Superior temporal gyrus (tissue), 1 donor: Measurements from ENCODE around the gene LETM1.

Experiments used
- DNase-seq: peaks from one replicate; pipeline ENCODE4 v3.0.0-alpha.2; 2016; ENCODE audit errors: extremely low spot score

Gene LETM1

DNA sequence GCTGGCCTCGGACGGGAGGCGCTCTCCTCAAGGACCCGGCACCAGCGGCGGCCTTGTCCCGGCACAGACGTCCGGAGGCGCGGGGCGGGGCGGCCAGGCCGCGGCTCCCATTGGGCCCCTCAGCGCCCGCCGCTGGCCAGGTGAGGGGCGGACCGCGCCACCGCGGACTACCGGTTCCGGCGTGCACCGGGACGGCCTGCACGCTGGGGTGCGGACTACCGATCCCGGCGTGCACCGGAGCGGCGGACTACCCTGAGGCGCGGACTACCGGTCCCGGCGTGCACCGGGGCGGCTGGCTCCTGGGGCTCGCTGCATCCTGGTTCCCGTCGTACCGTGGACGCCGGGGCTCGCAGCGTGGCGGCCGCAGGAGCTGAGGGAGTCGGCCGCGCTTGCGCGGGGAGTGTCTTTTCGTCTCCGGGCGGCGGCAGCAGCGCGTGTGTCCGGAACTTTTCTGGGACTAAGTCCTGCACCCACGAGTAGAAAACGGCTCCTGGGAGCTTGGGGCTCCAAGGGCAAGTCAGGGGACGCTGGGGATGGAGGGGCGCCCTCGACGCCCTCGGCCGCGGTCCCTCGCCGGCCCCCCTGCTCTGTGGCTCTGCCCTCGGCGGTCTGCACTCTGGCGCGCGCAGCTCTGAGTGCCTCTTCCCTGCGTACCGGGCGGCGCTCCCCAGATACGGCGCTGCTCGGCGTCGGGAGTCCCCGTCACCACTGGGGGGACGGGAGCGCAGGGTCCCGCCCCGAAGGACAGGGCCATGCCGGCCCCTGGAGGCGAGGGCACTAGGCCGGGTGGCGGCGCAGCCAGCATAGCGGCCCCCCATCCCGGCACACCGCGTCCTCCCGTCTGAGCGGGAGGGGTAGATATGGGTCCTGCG is at the start of gene LETM1:
LETM1 (minus strand) TSS at position 86 of the 872 bp plus-strand sequence. CDS start 206 bp downstream, outside the sequence.
- DNase-seq, result peak; percentile 94

DNA sequence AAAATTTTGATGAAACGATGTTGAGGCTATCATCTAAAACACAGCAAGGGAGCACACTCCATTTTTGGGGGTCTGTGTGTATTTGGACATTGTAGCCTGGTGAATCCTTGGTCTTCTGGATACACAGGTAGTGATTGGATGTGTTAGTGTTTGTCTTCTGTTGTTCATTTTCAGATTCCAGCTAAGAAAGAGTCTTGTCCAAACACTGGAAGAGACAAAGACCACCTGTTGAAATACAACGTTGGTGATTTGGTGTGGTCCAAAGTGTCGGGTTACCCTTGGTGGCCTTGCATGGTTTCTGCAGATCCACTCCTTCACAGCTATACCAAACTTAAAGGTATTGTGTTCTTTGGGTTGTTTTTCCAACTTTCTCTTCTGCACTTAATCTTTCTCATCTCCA is 48.1 kb upstream of the LETM1 start:
- DNase-seq, result no peak

DNA sequence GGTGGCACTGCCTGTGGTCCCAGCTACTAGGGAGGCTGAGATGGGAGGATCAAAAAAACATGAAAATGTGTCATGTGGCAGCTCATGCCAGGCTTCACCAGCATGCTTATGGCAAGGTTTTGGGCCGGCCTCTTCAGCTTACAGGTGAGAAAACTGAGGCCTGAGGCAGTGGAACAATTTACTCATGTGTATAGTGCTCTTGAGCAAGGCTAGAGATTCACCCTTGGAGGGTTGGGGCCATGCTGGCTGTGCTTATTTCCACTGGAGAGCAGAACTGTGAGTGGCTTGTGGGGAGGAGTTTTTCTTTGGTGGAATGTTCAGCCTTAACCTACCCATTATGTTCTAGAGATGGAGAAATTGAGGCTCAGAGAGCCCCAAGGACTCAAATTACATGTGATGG is 47.1 kb upstream of the LETM1 start:
- DNase-seq, result no peak

DNA sequence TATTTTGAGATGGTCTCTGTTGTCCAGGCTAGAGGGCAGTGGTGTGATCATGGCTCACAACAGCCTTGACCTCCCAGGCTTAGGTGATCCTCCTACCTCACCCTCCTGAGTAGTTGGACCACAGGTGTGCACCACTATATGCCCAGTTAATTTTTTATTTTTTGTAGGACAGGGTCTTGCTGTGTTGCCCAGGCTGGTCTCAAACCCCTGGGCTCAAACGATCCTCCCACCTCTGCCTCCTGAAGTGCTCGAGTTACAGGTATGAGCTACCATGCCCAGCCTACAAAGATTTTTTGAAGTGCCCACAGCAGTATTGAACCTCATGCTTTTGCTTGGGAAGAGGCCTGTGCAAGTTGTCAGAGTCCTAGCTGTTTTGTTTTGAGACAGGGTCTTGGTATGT is 46.3 kb upstream of the LETM1 start:
- no peak for DNase-seq

DNA sequence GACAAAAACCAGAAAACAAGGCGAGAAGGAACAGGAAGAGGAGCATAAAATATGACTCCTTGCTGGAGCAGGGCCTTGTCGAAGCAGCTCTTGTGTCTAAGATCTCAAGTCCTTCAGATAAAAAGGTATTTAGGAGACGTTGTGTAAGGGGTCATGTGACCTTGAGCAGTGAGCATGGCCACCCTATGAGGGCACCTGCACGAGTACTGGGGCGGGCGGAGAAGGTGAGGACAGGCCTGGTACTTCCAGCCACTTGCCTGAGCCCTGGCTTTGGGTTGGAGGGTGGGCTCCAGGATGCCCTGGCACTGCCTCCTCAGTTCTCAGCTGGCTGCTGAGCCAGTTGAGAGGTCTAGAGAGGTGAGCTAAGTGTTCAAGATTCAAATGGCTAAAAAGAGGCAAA is 45.2 kb upstream of the LETM1 start:
- no peak for DNase-seq

DNA sequence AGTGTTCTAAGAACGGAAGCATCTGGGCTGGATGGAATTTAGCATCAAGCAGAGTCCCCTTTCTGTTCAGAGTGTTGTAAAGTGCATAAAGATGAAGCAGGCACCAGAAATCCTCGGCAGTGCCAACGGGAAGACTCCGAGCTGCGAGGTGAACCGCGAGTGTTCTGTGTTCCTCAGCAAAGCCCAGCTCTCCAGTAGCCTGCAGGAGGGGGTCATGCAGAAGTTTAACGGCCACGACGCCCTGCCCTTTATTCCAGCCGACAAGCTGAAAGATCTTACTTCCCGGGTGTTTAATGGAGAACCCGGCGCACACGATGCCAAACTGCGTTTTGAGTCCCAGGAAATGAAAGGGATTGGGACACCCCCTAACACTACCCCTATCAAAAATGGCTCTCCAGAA is 44.7 kb upstream of the LETM1 start:
- DNase-seq, result no peak

DNA sequence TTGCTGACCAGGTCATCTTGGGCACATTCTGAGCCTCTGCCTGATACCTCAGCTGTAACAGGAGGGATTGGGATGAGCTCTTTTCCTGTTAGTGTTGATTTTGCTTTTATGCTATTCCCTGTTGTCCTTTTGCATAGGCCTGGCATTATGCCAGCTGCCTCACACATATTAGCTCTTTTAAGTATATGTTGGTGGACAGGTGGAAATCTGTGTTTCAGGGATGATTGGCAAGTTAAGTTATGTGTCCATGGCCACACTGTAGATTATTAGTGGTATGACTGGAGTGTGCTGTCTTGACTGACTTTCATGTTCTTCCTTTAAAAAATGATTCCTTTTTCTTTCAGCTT is 44.1 kb upstream of the LETM1 start:
- no peak for DNase-seq

DNA sequence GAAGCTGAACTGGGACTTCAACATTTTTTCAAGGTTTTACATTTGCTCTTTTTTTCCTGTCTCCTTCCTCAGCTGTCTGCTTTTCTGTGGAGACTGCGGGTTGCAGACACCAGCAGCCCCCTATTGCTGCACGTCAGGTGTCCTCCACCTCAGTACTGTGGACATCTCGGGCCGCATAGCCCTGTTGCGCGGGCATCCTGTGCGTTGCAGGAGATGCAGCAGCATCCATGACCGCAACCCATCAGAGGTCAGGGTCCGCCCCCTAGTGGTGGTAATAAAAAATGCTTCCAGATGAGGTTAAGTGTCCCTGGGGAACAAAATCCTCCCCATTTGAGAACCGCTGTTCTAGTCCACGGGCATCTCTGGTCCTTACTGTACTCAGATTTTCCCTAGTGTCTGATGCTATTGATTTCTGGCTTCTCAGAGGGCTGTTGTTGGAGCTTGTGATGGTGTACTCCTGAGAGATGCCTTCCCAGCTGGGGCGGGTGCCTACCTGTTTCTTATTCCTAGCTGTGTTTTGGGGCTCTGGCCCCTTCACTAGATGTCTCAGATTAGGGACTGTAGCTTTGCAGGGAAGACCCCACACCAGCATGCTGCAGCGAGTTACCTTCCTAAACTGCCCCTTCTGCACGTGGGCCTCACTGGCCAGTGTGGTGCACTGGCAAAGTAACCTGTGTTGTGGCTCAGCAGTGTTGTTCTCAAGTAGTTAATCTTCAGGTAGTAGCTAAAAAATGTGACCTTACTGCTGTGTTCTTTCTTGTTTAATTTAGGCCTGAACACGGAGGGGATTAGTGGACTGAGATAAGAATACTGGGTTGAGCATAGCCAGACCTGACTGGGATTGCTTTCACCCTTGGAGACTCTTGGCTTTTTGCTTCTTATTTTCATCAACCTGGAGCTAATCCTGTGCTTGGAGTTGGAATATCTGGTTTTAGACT is 43.5 kb upstream of the LETM1 start:
- peak; percentile 87 for DNase-seq

DNA sequence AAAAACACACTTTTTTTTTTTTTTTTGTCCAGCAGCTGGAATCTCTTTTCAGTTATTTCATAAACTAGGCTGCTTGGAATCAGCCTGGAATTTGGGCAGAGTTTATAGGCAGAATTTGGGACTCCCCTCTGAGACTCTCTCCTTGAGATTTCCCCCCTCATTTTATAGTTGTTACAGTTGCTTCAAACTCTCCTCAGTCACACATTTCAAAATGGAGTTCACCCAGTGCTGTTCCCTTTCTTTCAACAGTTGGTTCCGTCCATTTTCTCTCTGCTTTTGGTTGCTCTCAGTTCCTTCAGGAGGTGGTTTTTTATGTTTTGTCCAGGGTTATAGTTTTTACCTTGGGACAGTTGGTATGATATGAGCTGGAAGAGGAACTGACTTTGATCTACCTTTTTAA is 42.7 kb upstream of the LETM1 start:
- DNase-seq, result no peak

DNA sequence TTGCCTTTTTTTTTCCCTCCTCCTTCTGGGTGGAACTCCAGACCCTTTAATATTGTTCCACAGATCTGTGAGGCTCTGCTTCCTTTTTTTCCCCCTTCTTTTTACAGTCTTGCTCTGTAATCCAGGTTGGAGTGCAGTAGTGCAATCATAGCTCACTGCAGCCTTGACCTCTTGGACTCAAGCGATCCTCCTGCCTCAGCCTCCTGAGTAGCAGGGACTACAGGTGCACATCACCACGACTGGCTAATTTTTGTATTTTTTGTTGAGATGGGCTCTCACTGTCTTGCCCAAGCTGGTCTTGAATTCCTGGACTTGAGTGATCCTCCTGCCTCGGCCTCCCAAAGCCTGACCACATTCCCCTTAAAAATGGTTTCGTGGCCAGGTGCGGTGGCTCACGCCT is 42.1 kb upstream of the LETM1 start:
- DNase-seq, result no peak

DNA sequence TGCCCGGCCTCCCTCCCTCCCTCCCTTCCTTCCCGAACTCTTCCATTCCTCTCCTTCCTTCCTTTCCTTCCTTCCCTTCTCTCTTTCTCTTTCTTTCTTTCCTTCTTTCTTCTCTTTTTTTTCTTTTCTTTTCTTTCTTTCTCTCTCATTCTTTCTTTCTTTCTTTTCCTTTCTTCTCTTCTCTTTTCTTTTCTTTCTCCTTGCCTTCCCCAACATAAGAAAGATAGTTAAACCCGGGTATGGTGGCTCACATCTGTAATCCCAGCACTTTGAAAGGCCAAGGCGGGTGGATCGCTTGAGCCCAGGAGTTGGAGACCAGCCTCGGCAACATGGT is 40.7 kb upstream of the LETM1 start:
- no peak for DNase-seq

DNA sequence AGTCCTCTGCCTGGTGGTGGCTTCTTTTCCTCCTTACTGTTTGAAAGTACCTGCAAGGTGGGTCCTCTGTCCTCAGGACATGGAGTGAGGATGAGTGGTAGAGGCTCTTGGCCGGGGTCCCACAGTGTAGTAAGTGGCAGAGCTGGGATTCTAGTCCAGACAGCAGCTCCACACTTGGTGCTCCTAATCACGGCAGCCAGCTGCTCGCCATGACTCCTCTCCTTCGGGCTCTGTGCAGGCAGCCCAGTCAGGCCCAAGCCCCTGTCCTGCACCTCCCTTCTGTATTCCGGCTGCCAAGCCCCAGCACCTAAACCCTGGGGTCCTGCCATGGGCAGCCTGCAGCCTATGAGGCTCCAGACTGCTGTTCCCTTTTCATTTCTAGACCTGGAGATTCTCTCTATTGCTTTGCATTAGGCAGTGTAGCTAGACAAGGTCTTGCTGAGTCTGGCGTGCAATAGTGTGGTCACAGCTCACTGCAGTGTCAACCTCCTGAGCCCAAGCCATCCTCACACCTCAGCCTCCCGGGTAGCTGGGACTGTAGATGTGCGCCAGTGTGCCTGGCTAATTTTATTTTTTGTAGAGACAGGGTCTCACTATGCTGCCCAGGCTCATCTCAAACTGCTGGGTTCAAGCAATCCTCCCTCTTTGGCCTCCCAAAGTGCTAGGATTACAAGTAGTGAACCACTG is 40.2 kb upstream of the LETM1 start:
- no peak for DNase-seq

DNA sequence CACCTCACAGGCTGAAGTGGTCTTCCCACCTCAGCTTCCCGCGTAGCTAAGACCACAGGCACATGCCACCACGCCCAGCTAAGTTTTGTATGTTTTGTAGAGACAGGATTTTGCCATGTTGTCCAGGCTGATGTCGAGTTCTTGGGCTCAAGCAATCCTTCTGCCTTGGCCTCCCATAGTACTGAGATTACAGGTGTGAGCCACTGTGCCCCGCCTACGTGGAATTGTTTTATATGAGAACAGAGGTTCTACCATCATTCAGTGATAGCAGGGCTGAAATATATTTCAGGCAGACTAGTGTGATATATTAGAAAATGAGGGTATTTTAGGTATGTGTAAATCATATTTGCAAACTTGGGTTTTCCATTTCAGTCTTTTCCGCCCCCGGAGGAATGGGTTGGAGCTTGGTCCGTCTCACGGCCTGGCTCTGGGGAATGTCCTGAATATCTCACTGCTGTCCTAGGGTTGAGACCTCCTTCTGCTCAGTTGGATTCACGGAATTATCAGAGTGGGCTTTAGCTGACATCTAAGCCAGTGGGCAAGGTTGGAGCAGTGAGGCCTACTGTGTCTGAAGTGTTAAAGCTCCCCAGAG is 35.1 kb upstream of the LETM1 start:
- no peak for DNase-seq

DNA sequence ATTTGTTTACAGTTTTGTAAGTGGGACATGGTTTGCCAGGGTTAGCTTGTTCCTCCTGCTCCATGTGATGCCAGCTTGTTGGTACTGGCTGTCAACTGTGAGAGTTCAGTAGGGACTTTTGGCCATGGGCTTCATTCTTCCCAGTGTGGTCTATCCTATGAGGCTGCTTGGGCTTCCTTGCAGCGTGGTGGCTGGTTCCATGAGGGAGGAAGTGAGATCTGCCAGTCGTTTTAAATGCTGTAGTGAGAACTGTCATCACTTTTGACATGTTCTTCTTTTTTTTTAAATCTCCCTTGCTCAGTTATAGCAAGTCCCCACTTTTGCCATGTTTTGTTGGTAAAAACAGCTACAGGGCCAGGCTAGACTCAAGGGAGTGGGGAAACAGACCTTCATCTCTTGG is 31.1 kb upstream of the LETM1 start:
- no peak for DNase-seq

DNA sequence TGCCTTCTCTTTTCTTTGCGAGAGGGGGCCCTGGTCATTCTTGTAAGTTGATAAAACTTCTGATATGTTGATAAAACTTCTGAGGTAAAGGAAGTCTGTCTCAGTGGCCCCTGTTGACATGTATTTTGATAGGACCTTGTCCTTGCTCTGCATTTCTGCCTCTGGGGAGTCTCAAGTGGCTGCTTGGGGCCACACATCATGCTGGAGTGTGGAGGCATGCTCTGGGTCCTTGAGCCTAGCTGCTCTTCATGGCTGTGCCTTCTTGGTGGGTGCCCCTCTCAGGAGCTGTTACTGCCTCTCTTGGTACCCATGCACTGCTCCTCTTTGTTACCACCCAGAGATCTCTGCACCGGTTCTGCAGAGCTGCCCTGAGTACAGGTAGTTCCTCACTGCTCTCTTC is 29.5 kb upstream of the LETM1 start:
- no peak for DNase-seq

DNA sequence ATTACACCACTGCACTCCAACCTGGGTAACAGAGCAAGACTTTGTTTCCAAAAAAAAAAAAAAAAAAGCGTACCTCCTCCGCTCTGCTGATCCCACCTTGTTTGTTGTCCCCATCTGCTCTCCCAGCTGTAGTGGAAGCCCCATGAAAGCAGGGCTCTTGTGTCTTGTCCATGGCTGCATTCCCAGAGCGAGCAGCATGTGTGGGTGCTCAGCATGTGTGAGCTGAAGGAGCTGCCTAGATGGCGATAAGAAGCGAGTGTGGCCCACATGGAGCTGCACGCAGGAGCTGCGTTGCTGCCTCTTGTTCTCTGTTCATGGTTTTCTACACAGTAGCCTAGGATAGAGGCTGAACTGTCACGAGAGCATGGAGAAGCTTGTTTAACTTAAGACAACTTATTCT is 27.6 kb upstream of the LETM1 start:
- no peak for DNase-seq

DNA sequence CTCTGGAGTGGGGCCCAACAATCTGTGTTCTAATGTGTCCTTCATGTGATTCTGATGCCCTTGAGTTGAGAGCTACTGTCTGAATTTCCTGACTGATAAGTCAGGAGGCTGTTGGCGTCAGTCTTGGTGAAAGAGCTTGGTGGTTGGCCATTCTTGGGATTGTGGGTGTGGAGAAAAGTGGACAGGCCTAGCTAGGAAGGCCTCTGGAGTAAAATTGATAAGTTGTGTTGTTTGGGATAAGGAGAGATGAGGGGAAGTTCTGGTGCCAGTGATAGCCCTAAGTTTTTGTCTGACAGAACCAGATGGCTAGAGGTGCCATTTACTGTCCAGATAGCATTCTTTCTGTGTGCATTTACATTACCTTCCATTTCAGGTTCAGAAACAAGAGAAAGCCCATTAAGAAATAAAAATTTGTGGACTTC is 26.9 kb upstream of the LETM1 start:
- DNase-seq, result no peak

DNA sequence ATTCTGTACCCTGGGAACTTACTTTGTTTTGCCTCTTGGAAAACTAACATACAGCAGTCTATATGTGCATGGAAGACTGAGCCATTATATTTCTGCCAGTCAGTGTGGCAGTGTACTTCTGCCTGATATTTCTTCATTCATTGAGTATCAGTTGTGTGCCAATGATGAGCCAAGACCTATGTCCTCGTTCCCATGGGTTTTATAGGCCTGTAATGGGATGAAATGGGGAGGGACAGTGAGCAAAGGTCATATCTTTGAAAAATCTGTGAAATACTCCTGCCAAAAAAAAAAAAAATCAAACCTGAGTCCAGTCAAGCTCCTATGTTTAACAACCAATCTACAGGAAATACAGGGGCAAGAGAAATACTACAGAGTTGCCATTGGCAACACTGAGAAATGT is 24.4 kb upstream of the LETM1 start:
- no peak for DNase-seq

DNA sequence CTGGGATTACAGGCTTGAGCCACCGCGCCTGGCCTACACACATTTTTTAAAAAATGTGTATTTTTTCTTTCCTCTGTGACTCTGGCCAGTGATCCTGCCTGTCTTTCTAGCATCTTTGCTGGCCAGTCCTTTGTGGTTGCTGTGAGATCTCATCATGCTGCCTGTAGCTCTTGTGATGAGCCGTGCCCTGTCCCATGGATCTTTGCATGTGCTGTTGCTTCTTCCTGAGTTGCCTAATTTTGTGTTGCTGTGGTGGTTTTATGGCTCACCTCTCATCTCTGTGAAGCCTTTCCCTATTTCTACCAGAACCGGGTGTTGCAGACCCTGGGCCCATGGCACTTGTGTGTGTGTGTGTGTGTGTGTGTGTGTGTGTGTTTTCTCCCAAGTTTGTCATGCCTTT is 23.5 kb upstream of the LETM1 start:
- no peak for DNase-seq

DNA sequence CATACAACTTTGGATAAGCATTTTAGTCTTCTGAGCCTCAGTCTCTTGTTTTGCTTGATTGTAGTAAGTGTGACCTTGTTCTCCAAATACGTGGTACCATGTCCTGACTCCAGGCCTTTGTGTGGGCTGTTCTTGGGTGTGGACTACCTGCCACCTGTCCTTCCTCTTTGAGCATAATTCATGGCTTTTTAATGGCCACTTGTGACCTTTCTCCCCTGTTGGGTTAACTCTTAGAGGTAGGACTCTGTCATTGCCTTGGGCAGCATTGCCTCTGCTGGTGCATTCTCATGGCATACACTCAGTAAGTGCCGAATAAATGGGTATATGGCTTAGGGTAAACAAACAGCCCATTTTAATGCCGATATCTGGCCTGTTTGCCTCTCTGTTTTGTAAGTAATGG is 18.2 kb upstream of the LETM1 start:
- no peak for DNase-seq

DNA sequence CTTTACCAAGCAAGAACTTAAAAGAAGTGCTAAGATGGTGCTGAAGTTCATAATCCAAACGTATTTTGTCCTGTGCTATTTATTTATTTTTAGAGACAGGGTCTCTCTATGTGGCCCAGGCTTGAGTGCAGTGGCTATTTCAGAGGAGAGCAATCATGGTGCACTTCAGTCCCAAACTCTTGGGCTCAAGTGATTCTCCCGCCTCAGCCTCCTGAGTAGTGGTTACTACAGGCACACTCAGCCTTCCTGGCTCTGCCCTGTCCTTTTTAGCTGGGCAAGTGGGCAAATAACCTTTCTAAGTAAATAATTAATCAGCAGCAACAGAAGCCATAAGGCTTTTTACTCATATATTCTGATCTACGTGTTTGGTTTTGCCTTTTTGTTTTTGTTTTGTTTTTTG is 17.8 kb upstream of the LETM1 start:
- no peak for DNase-seq

DNA sequence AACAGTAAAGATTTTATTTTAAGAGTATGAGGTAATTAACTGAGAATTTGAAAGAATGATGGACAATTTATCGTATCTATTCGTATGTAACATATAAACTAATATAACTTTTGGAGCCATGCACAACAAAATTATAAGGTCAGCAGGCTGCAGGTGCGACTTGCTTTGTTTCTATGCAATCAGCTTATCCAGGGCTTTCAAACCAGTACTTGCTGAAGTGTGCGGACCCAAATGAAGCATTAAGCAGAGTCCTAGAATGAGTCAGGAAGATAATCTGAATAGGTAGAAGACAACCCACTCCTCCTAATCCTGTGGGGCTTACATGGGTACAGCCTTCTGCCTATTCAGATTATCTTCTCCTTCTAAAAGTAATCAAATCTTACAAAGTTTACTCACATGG is 17.3 kb upstream of the LETM1 start:
- no peak for DNase-seq
